ENCODE data around the gene LRP1B.

LRP1B gene

DNA sequence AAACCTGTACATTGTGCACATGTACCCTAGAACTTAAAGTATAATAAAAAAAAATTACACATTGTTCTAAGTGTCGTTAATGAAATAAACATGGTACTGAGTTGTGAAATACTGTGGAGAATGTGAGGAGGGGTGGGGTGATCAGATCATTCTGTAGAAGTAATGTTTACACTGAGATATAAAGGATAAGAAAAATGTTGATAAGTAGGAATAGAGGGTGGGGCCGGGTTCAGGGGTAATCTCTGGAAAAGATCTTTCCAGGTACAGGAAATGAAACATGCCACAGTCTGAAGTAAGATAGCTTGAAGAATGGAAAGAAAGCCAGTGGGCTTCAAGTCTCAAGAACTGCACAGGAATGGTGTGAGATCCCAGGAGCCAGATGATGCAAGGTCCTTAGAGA lies 1482.4 kb downstream of the LRP1B start:
- Histone ChIP-seq H3K4me3 (ENCODE audit: low read depth, low read length, poor library complexity, severe bottlenecking) (no peak overlapping the region), H3K9ac (ENCODE audit: low read length) (no peak overlapping the region), H3K4me1 (ENCODE audit: insufficient read depth, low read length, severe bottlenecking) (no peaks in the 10 kb centered on the region), H3K4me2 (ENCODE audit: low read length) (no peak overlapping the region), H4K20me1 (ENCODE audit: insufficient read depth, low read length) (no peaks in the 10 kb centered on the region), H3F3A (ENCODE audit: insufficient read depth, low read length) (no peaks in the 10 kb centered on the region), H3K79me2 (ENCODE audit: insufficient read depth, low read length) (no peaks in the 10 kb centered on the region), H2AFZ (ENCODE audit: low read length) (no peak overlapping the region), H3K9me2 (ENCODE audit: low read depth, low read length) (no peaks in the 10 kb centered on the region), H3K9me3 (ENCODE audit: low read length) (no peaks in the 10 kb centered on the region), H3K27ac (ENCODE audit: low read depth, low read length, poor library complexity, severe bottlenecking) (no peak overlapping the region), H3K27me3 (ENCODE audit: insufficient read depth, low read length) (no peaks in the 10 kb centered on the region), H3K36me3 (ENCODE audit: insufficient read depth, low read length) (no peaks in the 10 kb centered on the region)
- TF ChIP-seq, protein P1, sequence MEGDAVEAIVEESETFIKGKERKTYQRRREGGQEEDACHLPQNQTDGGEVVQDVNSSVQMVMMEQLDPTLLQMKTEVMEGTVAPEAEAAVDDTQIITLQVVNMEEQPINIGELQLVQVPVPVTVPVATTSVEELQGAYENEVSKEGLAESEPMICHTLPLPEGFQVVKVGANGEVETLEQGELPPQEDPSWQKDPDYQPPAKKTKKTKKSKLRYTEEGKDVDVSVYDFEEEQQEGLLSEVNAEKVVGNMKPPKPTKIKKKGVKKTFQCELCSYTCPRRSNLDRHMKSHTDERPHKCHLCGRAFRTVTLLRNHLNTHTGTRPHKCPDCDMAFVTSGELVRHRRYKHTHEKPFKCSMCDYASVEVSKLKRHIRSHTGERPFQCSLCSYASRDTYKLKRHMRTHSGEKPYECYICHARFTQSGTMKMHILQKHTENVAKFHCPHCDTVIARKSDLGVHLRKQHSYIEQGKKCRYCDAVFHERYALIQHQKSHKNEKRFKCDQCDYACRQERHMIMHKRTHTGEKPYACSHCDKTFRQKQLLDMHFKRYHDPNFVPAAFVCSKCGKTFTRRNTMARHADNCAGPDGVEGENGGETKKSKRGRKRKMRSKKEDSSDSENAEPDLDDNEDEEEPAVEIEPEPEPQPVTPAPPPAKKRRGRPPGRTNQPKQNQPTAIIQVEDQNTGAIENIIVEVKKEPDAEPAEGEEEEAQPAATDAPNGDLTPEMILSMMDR (IDR thresholded peaks at IDR 0.05; ENCODE audit: low read length) = no peak

DNA sequence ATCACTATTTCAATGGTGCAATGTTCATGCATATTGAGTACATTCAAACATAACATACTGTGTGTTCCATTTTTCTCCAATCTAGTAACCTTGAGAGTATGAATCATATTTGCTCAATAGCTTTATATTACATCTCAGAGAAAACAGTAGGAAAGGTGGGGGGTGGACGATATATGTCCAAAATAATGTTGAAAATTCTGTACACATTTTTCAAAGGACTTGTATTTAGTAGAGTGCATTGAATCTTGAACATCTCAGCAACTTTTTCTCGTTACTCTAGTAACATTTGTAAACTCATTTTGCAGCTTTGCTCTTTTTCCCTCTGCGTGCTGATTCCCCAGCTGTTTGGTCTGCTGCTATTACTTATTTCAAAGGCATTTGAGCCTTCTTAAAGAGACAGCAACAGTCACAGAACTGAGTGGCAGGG lies 1487.0 kb downstream of the LRP1B start:
- H3K4me3 ChIP-seq (ENCODE audit: low read depth, low read length, poor library complexity, severe bottlenecking) = no peak overlapping the region
- no peaks in the 10 kb centered on the region for H3K9me3 ChIP-seq (ENCODE audit: low read length)
- H3F3A ChIP-seq (ENCODE audit: insufficient read depth, low read length) = no peaks in the 10 kb centered on the region
- H2AFZ ChIP-seq (ENCODE audit: low read length) = no peak overlapping the region
- H3K36me3 ChIP-seq (ENCODE audit: insufficient read depth, low read length) = no peaks in the 10 kb centered on the region
- H3K27ac ChIP-seq (ENCODE audit: low read depth, low read length, poor library complexity, severe bottlenecking) = no peak overlapping the region
- no peaks in the 10 kb centered on the region for H3K79me2 ChIP-seq (ENCODE audit: insufficient read depth, low read length)
- H3K9me2 ChIP-seq (ENCODE audit: low read depth, low read length) = no peaks in the 10 kb centered on the region
- H3K27me3 ChIP-seq (ENCODE audit: insufficient read depth, low read length) = no peaks in the 10 kb centered on the region
- TF ChIP-seq EZH2 (IDR thresholded peaks at IDR 0.05; ENCODE audit: borderline replicate concordance, low read length) = no peak
- TF ChIP-seq, protein P1 (IDR thresholded peaks at IDR 0.05; ENCODE audit: low read length) = no peak
- no peaks in the 10 kb centered on the region for H3K4me1 ChIP-seq (ENCODE audit: insufficient read depth, low read length, severe bottlenecking)
- H3K9ac ChIP-seq (ENCODE audit: low read length) = no peak overlapping the region
- H4K20me1 ChIP-seq (ENCODE audit: insufficient read depth, low read length) = no peaks in the 10 kb centered on the region
- H3K4me2 ChIP-seq (ENCODE audit: low read length) = no peak overlapping the region

DNA sequence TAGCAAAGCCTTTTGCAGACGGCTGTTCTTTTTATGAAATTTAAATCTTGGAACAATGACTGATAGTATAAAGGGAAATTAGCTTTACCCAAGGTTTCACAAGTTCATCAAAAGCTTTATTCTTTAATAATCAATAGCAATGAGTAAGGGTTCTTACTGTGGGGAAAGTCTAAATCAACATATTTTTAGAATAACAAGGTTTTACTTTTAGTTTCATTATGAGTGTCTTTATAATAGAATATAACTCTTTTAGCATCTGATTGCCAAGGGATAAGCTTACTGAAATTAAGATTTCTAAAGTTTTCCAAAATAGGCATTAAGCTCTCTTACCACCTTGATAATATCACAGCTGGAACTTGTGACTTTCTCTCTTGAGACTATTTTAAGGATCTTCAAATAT lies 1489.7 kb downstream of the LRP1B start:
- Histone ChIP-seq H3K79me2 (ENCODE audit: insufficient read depth, low read length) (no peaks in the 10 kb centered on the region), H2AFZ (ENCODE audit: low read length) (no peak overlapping the region), H3F3A (ENCODE audit: insufficient read depth, low read length) (no peaks in the 10 kb centered on the region), H3K4me1 (ENCODE audit: insufficient read depth, low read length, severe bottlenecking) (no peaks in the 10 kb centered on the region), H3K4me2 (ENCODE audit: low read length) (no peak overlapping the region), H3K27ac (ENCODE audit: low read depth, low read length, poor library complexity, severe bottlenecking) (no peak overlapping the region), H3K9ac (ENCODE audit: low read length) (no peak overlapping the region), H3K9me2 (ENCODE audit: low read depth, low read length) (no peaks in the 10 kb centered on the region), H3K4me3 (ENCODE audit: low read depth, low read length, poor library complexity, severe bottlenecking) (no peak overlapping the region), H4K20me1 (ENCODE audit: insufficient read depth, low read length) (no peaks in the 10 kb centered on the region), H3K27me3 (ENCODE audit: insufficient read depth, low read length) (no peaks in the 10 kb centered on the region), H3K36me3 (ENCODE audit: insufficient read depth, low read length) (no peaks in the 10 kb centered on the region), H3K9me3 (ENCODE audit: low read length) (no peaks in the 10 kb centered on the region)
- TF ChIP-seq EZH2 (IDR thresholded peaks at IDR 0.05; ENCODE audit: borderline replicate concordance, low read length) = no peak

DNA sequence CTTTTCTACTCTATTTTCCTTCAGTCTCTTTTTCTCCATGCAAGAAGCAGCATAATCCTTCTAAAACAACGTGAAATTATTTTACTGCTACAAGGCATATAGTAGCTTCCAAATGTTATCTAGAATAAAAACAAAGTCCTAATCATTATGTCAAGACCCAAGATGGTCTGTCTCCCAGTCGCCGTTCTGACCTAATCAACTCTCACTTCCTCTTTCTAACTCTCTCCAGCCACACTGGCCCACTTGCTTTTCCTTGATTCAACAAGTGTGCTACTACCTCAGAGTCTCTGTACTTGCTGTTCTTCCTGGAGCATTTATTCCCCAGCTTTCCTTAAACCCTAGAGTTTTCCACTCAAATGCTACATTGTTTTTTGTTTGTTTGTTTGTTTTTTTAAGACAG lies 1491.2 kb downstream of the LRP1B start:
- H3K4me3 ChIP-seq (ENCODE audit: low read depth, low read length, poor library complexity, severe bottlenecking) = no peak overlapping the region
- H3K27me3 ChIP-seq (ENCODE audit: insufficient read depth, low read length) = no peaks in the 10 kb centered on the region
- no peak overlapping the region for H2AFZ ChIP-seq (ENCODE audit: low read length)
- TF ChIP-seq, protein P1 (IDR thresholded peaks at IDR 0.05; ENCODE audit: low read length) = no peak
- TF ChIP-seq EZH2 (IDR thresholded peaks at IDR 0.05; ENCODE audit: borderline replicate concordance, low read length) = no peak
- no peak overlapping the region for H3K27ac ChIP-seq (ENCODE audit: low read depth, low read length, poor library complexity, severe bottlenecking)
- no peaks in the 10 kb centered on the region for H3K9me2 ChIP-seq (ENCODE audit: low read depth, low read length)
- H4K20me1 ChIP-seq (ENCODE audit: insufficient read depth, low read length) = no peaks in the 10 kb centered on the region
- no peaks in the 10 kb centered on the region for H3K36me3 ChIP-seq (ENCODE audit: insufficient read depth, low read length)
- no peaks in the 10 kb centered on the region for H3F3A ChIP-seq (ENCODE audit: insufficient read depth, low read length)
- no peaks in the 10 kb centered on the region for H3K79me2 ChIP-seq (ENCODE audit: insufficient read depth, low read length)
- no peak overlapping the region for H3K4me2 ChIP-seq (ENCODE audit: low read length)
- no peak overlapping the region for H3K9ac ChIP-seq (ENCODE audit: low read length)
- H3K4me1 ChIP-seq (ENCODE audit: insufficient read depth, low read length, severe bottlenecking) = no peaks in the 10 kb centered on the region
- H3K9me3 ChIP-seq (ENCODE audit: low read length) = no peaks in the 10 kb centered on the region
